GM12873 (cell line): ENCODE results near the gene DERL2.

Experiments used
- CTCF ChIP-seq: IDR thresholded peaks from 2 replicates; pipeline ENCODE4 v1.5.1; 2012; ENCODE audit warnings: low read depth, mild to moderate bottlenecking, moderate library complexity, low read length, control low read depth; ENCODE audit not compliant: insufficient read depth; ENCODE audit errors: missing control alignments

The DERL2 gene

GRCh38 chr17:5481451-5481850 is 4.5 kb downstream of the DERL2 start:
- no peak for TF ChIP-seq CTCF

- no peak for TF ChIP-seq CTCF
Measured at GRCh38 chr17:5480962-5481361, 5.0 kb downstream of the DERL2 start.

- TF ChIP-seq CTCF = no peak
Measured at GRCh38 chr17:5478992-5479391, 7.0 kb downstream of the DERL2 start.

GRCh38 chr17:5473906-5474305 is 12.1 kb downstream of the DERL2 start:
- TF ChIP-seq CTCF = no peak

GRCh38 chr17:5472511-5472910 is 13.5 kb downstream of the DERL2 start:
- TF ChIP-seq CTCF = no peak

- no peak for TF ChIP-seq CTCF
Measured at GRCh38 chr17:5468075-5468473, 17.9 kb downstream of the DERL2 start.

GRCh38 chr17:5467416-5467815 is 18.6 kb downstream of the DERL2 start:
- no peak for TF ChIP-seq CTCF
